Right ventricle myocardium inferior (tissue), 1 donor: ENCODE results near the gene DISC1. TPM values are rescaled to one million over a fixed set of nuclear protein-coding genes. Genes with fewer than 3 reads are reported as not detected.

Source experiments
- ATAC-seq: fragments of 200-7000 bp; cut with Tn5 transposase; one replicate; pipeline ENCODE4 v1.9.1; 2020; ENCODE audit warnings: mild to moderate bottlenecking, moderate library complexity
- DNase-seq: peaks from one replicate; pipeline ENCODE4 v3.0.0; 2021; ENCODE audit errors: missing footprints
- intact Hi-C: fragments of 100-400 bp; cut with DNase I; formaldehyde crosslinking; loops from one replicate; pipeline ENCODE4 v1.11.0; 2022
- total RNA-seq: library from RNA; stranded (reverse); fragmentation: NEBNext Ultra II Directional; extraction: Animal tissue kit (Norgen Biotek cat#: 25700); gene quantifications from one replicate; pipeline ENCODE4 v1.2.1, GENCODE V29; 2021
- donor health status: DM: no; HTN: yes; CAD: no; lungs with severe emphysema.

Gene DISC1
- total RNA-seq, 1 donor from 2014 or later, result 3.9 TPM

GRCh38 chr1:231855361-231855760 is 228.8 kb downstream of the DISC1 start:
- DNase-seq, result no peak
- intact Hi-C loops, result no loop called here
- no peak for ATAC-seq

DNA sequence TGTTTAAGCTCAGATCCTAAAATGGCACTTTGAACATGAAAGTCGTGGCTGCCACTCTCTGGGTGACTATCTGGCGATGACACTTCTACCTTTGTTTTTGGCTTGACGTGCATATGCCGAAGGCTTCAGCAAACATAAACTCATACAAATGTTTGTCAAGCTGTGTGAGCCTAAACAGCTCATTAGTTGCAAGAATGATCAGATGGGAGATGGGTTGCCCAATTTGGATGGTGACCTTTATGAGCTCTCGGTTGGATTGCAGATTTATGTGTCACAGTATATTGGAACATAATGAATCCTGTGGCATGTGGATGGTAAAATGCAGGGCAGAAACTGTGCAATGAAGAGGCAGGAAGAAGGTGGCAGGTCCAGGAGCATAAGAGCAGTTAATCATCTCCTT is 229.3 kb downstream of the DISC1 start:
- DNase-seq (no peak), ATAC-seq (no peak)
- intact Hi-C loops, result no loop called here

DNA sequence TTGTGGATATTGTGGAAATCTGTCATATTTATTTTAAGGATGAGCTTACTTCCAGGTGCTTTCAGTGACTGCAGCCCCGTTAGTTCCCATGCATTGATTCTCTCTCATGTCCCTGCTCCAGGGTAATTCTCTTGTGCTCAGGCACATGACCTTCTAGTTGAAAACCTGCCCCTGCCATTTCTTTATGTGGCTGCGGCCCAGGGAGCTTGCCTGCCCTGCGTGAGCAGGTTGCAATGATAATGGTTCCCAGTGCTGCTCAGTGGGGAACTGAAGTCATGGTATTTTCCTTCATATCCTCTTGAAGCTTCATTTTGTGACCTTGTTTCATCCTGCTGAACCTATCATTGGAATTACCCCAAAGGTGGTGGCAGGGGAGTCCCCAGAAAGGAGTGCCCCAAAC is 229.8 kb downstream of the DISC1 start:
- intact Hi-C loops, result no loop called here
- ATAC-seq (no peak), DNase-seq (no peak)

- intact Hi-C loops, result no loop called here
- DNase-seq, result no peak
- ATAC-seq, result no peak
Observed at GRCh38 chr1:231856894-231857293, 230.3 kb downstream of the DISC1 start.

- ATAC-seq, result no peak
- intact Hi-C loops, result no loop called here
- no peak for DNase-seq
Observed at GRCh38 chr1:231857609-231858135, 231.1 kb downstream of the DISC1 start.

GRCh38 chr1:231860221-231861088 is 233.9 kb downstream of the DISC1 start:
- DNase-seq, result no peak
- intact Hi-C loops, result no loop called here
- ATAC-seq, result no peak

DNA sequence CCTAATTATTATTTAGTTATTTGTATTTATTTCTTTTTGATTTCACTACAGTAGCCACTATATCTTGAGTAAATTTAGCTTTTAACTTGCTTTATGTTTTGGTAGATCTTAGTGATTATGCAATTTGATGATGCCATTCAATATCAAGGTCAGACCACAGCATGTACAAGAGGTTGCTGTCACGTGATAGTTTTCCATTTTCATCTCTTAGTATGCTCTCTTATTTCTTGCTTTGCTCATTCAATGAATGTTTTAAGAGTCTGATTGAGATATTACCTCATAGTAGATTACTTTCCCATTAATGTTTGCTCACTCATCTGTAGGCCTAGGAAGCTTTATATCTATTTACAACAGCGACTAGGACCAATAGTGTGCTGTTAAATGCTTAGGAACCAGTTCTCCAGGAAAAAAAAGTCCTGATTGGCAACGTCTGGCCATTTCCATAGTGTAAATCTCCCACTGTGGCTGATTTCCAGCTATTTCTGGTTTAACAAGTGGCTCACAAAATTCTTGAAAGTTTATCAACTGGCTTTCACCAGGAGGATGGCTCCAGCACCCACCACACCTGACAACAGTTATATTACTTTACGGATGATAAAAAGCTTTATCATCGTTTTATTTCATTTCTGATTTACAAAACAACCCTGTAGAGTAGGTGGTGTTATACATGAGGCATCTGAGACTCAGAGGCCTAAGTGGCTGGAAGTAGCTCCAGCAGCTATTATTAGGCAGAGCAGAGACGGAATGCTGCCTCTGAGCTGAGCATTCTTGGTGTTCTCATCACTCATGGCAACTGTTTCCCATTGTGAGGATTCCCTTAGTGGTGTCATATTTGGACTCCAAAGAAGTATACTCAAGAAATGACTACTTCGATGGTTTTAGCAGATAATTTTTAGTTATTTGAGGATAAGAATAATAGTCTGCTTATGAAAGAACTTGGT is 235.2 kb downstream of the DISC1 start:
- peak; percentile 92 for ATAC-seq
- intact Hi-C loops, result loop anchor here (2.0 kb wide), 2 partner anchors 457 to 767 kb away; no protein-coding TSS in a partner anchor
- DNase-seq, result no peak

GRCh38 chr1:231862611-231863010 is 236.0 kb downstream of the DISC1 start:
- intact Hi-C loops, result loop anchor here (2.0 kb wide), 2 partner anchors 456 to 766 kb away; no protein-coding TSS in a partner anchor
- ATAC-seq (no peak), DNase-seq (no peak)

- ATAC-seq, result no peak
- intact Hi-C loops, result loop anchor here (5.0 kb wide), 2 partner anchors 62 to 147 kb away; no protein-coding TSS in a partner anchor
Observed at GRCh38 chr1:231865331-231865730, 238.7 kb downstream of the DISC1 start.

GRCh38 chr1:231866392-231867331 is 240.1 kb downstream of the DISC1 start:
- DNase-seq, result no peak
- intact Hi-C loops, result loop anchor here (5.0 kb wide), 2 partner anchors 61 to 146 kb away; no protein-coding TSS in a partner anchor
- no peak for ATAC-seq

More at GRCh38 chr1:231865331-231865730, 238.7 kb downstream of the DISC1 start:
- no peak for DNase-seq

GRCh38 chr1:231867607-231868006 is 241.0 kb downstream of the DISC1 start:
- intact Hi-C loops, result loop anchor here (5.0 kb wide), 2 partner anchors 60 to 145 kb away; no protein-coding TSS in a partner anchor
- no peak for DNase-seq
- ATAC-seq, result peak; percentile 48

DNA sequence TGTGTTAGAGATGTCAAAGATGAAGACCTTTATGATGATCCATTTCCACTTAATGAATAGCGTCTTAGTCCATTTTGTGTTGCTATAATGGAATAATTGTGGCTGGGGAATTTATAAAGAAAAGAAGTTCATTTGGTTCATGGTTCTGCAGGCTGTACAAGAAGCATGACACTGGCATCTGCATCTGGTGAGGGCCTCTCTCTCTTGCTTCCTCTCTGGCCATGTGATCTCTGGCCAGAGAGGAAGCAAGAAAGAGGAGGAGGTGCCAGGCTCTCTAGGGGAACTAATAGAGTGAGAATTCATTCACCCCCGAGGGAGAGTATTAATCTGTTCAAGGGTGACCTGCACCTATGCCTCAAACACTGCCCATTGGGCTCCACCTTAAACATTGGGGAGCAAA is 242.8 kb downstream of the DISC1 start:
- DNase-seq, result no peak
- intact Hi-C loops, result loop anchor here (5.0 kb wide), 2 partner anchors 58 to 143 kb away; no protein-coding TSS in a partner anchor
- peak; percentile 42 for ATAC-seq

- intact Hi-C loops, result no loop called here
- DNase-seq (no peak), ATAC-seq (no peak)
Observed at GRCh38 chr1:231871471-231871870, 244.9 kb downstream of the DISC1 start.

DNA sequence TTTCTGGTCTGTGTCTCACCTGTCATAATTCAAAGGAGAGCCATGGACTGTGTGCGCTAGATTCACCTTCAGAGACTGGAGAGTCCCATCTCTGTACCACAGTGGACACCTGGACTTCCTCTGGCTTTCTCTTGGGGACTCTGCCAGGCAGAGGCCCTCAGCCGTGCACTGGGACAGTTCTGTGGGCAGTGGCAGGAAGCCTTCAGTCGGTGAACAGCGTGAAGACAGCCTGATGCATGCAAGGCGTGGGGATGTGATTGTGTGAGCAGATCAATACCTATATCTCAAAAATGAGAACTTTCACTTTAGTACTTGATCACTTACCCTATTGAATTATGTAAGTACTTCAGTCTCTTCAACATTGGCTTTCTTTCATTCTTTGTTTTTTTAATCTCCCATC is 245.3 kb downstream of the DISC1 start:
- ATAC-seq (no peak), DNase-seq (peak; percentile 55)
- intact Hi-C loops, result no loop called here

- intact Hi-C loops, result no loop called here
- DNase-seq (no peak), ATAC-seq (no peak)
Observed at GRCh38 chr1:231872461-231872910, 245.9 kb downstream of the DISC1 start.

DNA sequence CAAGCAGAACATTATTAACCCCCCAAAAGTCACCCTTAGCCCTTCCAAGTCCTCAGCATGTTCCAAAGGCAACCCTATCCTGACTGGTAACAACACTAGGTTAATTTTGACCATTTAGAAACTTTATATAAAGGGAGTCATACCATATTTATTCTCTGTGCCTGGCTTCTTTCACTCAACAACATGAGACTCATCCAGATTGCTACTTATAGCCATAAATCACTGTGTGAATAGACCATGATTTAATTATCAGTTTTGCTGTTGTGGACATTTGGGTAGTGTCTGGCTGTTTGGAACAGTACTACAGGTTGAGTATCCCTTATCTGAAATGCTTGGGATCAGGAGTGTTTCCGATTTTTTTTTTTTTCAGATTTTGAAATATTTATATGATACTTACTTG is 252.1 kb downstream of the DISC1 start:
- intact Hi-C loops, result no loop called here
- ATAC-seq, result no peak
- no peak for DNase-seq

DNA sequence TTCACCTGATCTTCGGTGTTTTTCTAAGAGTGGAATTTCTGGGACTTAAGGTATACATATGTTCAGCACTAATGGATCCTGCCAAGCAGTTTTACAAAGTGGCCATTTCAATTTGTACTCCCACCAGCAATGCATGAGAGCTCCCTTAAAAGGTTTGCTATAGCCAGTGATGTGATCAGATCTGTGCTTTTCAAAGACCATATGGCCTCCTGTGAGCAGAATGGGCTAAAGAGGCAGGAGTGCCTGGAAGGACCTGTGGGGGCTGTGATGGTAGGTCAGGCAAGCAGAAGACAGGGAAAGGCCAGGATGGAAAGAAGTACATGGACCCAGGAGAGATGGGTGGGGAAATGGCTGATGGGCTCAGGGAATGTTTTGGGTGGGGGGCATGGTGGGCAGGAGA is 252.7 kb downstream of the DISC1 start:
- DNase-seq, result no peak
- intact Hi-C loops, result no loop called here
- no peak for ATAC-seq

- DNase-seq, result no peak
- intact Hi-C loops, result no loop called here
- no peak for ATAC-seq
Observed at GRCh38 chr1:231882333-231882732, 255.7 kb downstream of the DISC1 start.
